Smooth muscle cell (in vitro differentiated cells): ENCODE data around the gene EHMT2. TPM values are rescaled to one million over a fixed set of nuclear protein-coding genes. Genes with fewer than 3 reads are reported as not detected.

Experiments used
- DNase-seq: peaks from one replicate; lab custom pipeline; 2025; ENCODE audit not compliant: unreplicated experiment; lab: John Stamatoyannopoulos, UW
- H2AFZ ChIP-seq: fragments of 200-600 bp; sonication (generic); 2 replicates; pipeline ENCODE4 v1.6.0; 2016; ENCODE audit warnings: antibody characterized with exemption, low read depth, mild to moderate bottlenecking
- H3F3A ChIP-seq: fragments of 200-600 bp; sonication (generic); 2 replicates; pipeline ENCODE4 v1.6.0; 2017; ENCODE audit warnings: antibody characterized with exemption, low read depth
- H3K27ac ChIP-seq: fragments of 200-600 bp; sonication (generic); 2 replicates; pipeline ENCODE4 v1.5.1; 2016; ENCODE audit warnings: low read depth, mild to moderate bottlenecking
- H3K27me3 ChIP-seq: fragments of 200-600 bp; sonication (generic); 2 replicates; pipeline ENCODE4 v1.6.1; 2016; ENCODE audit warnings: low read depth, mild to moderate bottlenecking
- H3K36me3 ChIP-seq: fragments of 200-600 bp; sonication (generic); 2 replicates; pipeline ENCODE4 v1.5.1; 2016; ENCODE audit warnings: low read depth
- H3K4me1 ChIP-seq: fragments of 200-600 bp; sonication (generic); 2 replicates; pipeline ENCODE4 v1.5.1; 2016; ENCODE audit warnings: low read depth
- H3K4me2 ChIP-seq: fragments of 200-600 bp; sonication (generic); 2 replicates; pipeline ENCODE4 v1.6.0; 2016; ENCODE audit warnings: mild to moderate bottlenecking
- H3K4me3 ChIP-seq: fragments of 200-600 bp; sonication (generic); 2 replicates; pipeline ENCODE4 v1.5.1; 2016; ENCODE audit warnings: mild to moderate bottlenecking
- H3K79me2 ChIP-seq: fragments of 200-600 bp; sonication (generic); 2 replicates; pipeline ENCODE4 v1.6.0; 2016; ENCODE audit warnings: low read depth, mild to moderate bottlenecking
- H3K9ac ChIP-seq: fragments of 200-600 bp; sonication (generic); 2 replicates; pipeline ENCODE4 v1.6.0; 2016; ENCODE audit warnings: low read depth
- H3K9me3 ChIP-seq: fragments of 200-600 bp; sonication (generic); replicated peaks from 2 replicates; pipeline ENCODE4 v1.5.1; 2016; ENCODE audit warnings: low read depth
- H4K20me1 ChIP-seq: fragments of 200-600 bp; sonication (generic); 2 replicates; pipeline ENCODE4 v1.6.0; 2016; ENCODE audit warnings: low read depth
- WGBS: methylation state at CpG from one replicate; pipeline ENCODE4 v1.1.7; 2016; ENCODE audit warnings: low lambda C conversion rate; 5-methylcytosine and 5-hydroxymethylcytosine counted together
- polyA plus RNA-seq: library from polyadenylated mRNA; unstranded; fragments of >200 nt; fragmentation: Nextera tagmentation; extraction: Ambion mirVana; gene quantifications from 2 replicates; pipeline ENCODE4 v1.2.1, GENCODE V29; 2016
- total RNA-seq: library from RNA; depleted of rRNA; stranded (reverse); fragments of >200 nt; gene quantifications from 2 replicates; pipeline ENCODE4 v1.2.3, GENCODE V29; 2014
- TF ChIP-seq, protein P1 (sequence below): fragments of 200-600 bp; sonication (generic); IDR thresholded peaks from 2 replicates; pipeline ENCODE4 v1.5.1; 2017; ENCODE audit warnings: borderline replicate concordance, mild to moderate bottlenecking, antibody characterized with exemption; ENCODE audit not compliant: insufficient read depth, poor library complexity, severe bottlenecking

The EHMT2 gene
- total and polyA plus RNA-seq, 2 experiments from 2014 or later: 17.6 to 33.9 TPM

DNA sequence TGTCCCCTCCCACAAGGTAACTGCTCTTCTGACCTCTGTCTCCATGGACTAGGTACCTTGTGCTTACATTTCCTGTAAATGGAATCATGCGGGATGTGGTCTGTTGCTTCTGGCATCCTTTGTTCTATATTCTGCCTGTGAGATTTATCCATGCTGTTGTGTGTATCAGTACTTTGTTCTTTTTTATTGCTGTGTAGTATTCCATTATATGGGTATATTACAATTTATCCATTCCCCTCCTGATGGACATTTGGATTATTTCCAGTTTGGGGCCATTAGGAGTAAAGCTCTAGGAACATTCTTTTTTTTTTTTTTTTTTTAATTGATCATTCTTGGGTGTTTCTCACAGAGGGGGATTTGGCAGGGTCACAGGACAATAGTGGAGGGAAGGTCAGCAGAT, 33.5 kb upstream of the EHMT2 start:
- Histone ChIP-seq H3K27me3 (peaks cover 6% of the 10 kb centered on the region), H2AFZ (no peak overlapping the region), H3K4me1 (no peaks in the 10 kb centered on the region), H3F3A (no peaks in the 10 kb centered on the region), H3K9ac (no peak overlapping the region), H3K4me2 (no peak overlapping the region), H3K79me2 (no peaks in the 10 kb centered on the region), H3K9me3 (no peaks in the 10 kb centered on the region), H4K20me1 (no peaks in the 10 kb centered on the region), H3K27ac (no peak overlapping the region), H3K36me3 (no peaks in the 10 kb centered on the region), H3K4me3 (no peak overlapping the region)
- WGBS: 97% methylated on average over 1 of the region's 1 CpG
- no peak for DNase-seq
- TF ChIP-seq, protein P1, sequence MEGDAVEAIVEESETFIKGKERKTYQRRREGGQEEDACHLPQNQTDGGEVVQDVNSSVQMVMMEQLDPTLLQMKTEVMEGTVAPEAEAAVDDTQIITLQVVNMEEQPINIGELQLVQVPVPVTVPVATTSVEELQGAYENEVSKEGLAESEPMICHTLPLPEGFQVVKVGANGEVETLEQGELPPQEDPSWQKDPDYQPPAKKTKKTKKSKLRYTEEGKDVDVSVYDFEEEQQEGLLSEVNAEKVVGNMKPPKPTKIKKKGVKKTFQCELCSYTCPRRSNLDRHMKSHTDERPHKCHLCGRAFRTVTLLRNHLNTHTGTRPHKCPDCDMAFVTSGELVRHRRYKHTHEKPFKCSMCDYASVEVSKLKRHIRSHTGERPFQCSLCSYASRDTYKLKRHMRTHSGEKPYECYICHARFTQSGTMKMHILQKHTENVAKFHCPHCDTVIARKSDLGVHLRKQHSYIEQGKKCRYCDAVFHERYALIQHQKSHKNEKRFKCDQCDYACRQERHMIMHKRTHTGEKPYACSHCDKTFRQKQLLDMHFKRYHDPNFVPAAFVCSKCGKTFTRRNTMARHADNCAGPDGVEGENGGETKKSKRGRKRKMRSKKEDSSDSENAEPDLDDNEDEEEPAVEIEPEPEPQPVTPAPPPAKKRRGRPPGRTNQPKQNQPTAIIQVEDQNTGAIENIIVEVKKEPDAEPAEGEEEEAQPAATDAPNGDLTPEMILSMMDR: no peak

DNA sequence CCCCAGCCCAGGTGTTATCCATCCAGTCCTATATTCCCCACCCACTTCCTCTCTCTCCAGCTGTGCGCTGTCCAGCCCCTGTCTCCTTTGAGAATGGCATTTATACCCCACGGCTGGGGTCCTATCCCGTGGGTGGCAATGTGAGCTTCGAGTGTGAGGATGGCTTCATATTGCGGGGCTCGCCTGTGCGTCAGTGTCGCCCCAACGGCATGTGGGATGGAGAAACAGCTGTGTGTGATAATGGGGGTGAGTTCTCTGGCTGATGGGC, 31.1 kb upstream of the EHMT2 start:
- no peaks in the 10 kb centered on the region for H3K4me1 ChIP-seq
- H3F3A ChIP-seq: no peaks in the 10 kb centered on the region
- TF ChIP-seq, protein P1: no peak
- H3K36me3 ChIP-seq: no peaks in the 10 kb centered on the region
- no peaks in the 10 kb centered on the region for H3K79me2 ChIP-seq
- no peak overlapping the region for H3K9ac ChIP-seq
- H4K20me1 ChIP-seq: no peaks in the 10 kb centered on the region
- no peak for DNase-seq
- no peak overlapping the region for H3K4me2 ChIP-seq
- no peak overlapping the region for H3K27ac ChIP-seq
- no peaks in the 10 kb centered on the region for H3K9me3 ChIP-seq
- H3K27me3 ChIP-seq: peaks cover 4% of the 10 kb centered on the region
- 88% methylated on average over 9 of the region's 9 CpGs for WGBS
- no peak overlapping the region for H2AFZ ChIP-seq
- no peak overlapping the region for H3K4me3 ChIP-seq

DNA sequence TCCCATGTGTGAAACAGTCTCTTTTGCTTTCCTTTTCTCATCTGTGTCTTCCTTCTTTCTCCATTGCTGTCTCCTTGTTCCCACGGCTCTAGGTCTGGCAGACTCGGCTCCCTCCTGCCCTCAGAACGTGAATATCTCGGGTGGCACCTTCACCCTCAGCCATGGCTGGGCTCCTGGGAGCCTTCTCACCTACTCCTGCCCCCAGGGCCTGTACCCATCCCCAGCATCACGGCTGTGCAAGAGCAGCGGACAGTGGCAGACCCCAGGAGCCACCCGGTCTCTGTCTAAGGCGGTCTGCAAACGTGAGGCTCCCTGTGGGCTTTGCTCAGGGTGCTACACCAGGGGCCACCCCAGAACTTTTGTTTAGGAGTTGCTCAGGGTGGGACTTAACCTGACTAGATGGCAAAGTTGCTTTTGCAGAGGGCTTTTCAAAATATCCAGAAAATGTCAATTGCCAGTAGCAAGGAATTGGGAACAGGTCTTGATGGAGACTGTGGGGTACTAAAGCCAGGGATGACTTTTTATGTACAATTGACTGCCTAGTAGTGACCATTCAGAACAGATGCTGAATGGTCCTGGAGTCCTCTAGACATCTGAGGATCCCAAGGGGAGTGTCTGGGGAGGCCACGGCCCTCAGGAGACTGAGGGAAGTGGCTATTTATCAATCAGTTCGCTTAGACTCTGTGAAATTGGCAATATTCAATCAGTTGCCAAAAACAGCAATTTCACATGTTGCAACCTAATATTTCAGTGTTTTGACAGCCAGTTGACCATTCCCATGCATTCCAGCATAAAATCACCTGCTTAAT, 30.6 kb upstream of the EHMT2 start:
- H3K4me1 ChIP-seq: no peaks in the 10 kb centered on the region

More for the DNA sequence above, 30.6 kb upstream of the EHMT2 start:
- TF ChIP-seq, protein P1: no peak
- Histone ChIP-seq H3K27me3 (peaks cover 4% of the 10 kb centered on the region), H3K9ac (no peak overlapping the region), H3K4me3 (no peak overlapping the region), H3K9me3 (no peaks in the 10 kb centered on the region), H3K36me3 (no peaks in the 10 kb centered on the region), H3K4me2 (no peak overlapping the region), H4K20me1 (no peaks in the 10 kb centered on the region), H3K79me2 (no peaks in the 10 kb centered on the region), H3K27ac (no peak overlapping the region), H3F3A (no peaks in the 10 kb centered on the region), H2AFZ (no peak overlapping the region)
- no peak for DNase-seq
- WGBS: 92% methylated on average over 11 of the region's 11 CpGs
